Transverse colon (tissue), 4 donors: Measurements from ENCODE around the gene CD300H.

Experiments
- CTCF ChIP-seq, 5 experiments: fragments of 200-600 bp in 3 of 5; fragments of 450-650 bp in 2 of 5; sonication (generic) in 3 of 5; IDR thresholded peaks; 1 replicate in 2 of 5; 2 replicates in 3 of 5; pipeline ENCODE4 v1.5.1; 2016 to 2017; ENCODE audit warnings: antibody characterized with exemption in 5 of 5, inconsistent platforms in 3 of 5, mild to moderate bottlenecking in 2 of 5, moderate library complexity in 1 of 5
- POLR2AphosphoS5 ChIP-seq, 3 donors: sonication (generic); formaldehyde crosslinking; IDR thresholded peaks; one replicate each; pipeline ENCODE4 v1.6.1; 2016; ENCODE audit warnings: antibody characterized with exemption in 3 of 3

GRCh38 chr17:74542727-74543383, 24.5 kb downstream of the CD300H start:
- TF ChIP-seq CTCF (IDR thresholded peaks at IDR 0.05) (no peak), POLR2AphosphoS5 (IDR thresholded peaks at IDR 0.05) (no peak)
